HG02623 (cell line): ENCODE data around the gene WDR19.
"Not testable (repeated sequence)": the region's sequence is repeated elsewhere in the genome, so short reads cannot be mapped to it uniquely, and the experiment has no call there.

Experiments
- ATAC-seq: cut with Tn5 transposase; IDR thresholded peaks from one replicate; pipeline ENCODE4 v1.9.1; 2021; ENCODE audit warnings: moderate library complexity; ENCODE audit not compliant: unreplicated experiment

WDR19 gene

GRCh38 chr4:39232100-39232499 lies 49.8 kb downstream of the WDR19 start:
- no peak for ATAC-seq

- no peak for ATAC-seq
Measured at GRCh38 chr4:39233114-39233513, 50.8 kb downstream of the WDR19 start.

GRCh38 chr4:39233783-39234182 lies 51.5 kb downstream of the WDR19 start:
- no peak for ATAC-seq

- no peak for ATAC-seq
Measured at GRCh38 chr4:39235021-39235420, 52.7 kb downstream of the WDR19 start.

- ATAC-seq, result no peak
Measured at GRCh38 chr4:39235696-39236095, 53.4 kb downstream of the WDR19 start.

- no peak for ATAC-seq
Measured at GRCh38 chr4:39237179-39237578, 54.9 kb downstream of the WDR19 start.

- no peak for ATAC-seq
Measured at GRCh38 chr4:39243462-39243861, 61.1 kb downstream of the WDR19 start.

- ATAC-seq, result no peak
Measured at GRCh38 chr4:39255266-39255665, 72.9 kb downstream of the WDR19 start.

GRCh38 chr4:39255871-39256270 lies 73.5 kb downstream of the WDR19 start:
- ATAC-seq, result no peak

- ATAC-seq, result no peak
Measured at GRCh38 chr4:39256436-39256835, 74.1 kb downstream of the WDR19 start.

- no peak for ATAC-seq
Measured at GRCh38 chr4:39259571-39260330, 77.4 kb downstream of the WDR19 start.

GRCh38 chr4:39263895-39264294 lies 81.6 kb downstream of the WDR19 start:
- ATAC-seq, result no peak

GRCh38 chr4:39274503-39274902 lies 92.2 kb downstream of the WDR19 start:
- no peak for ATAC-seq

GRCh38 chr4:39277661-39278060 lies 95.3 kb downstream of the WDR19 start:
- ATAC-seq, result not testable (repeated sequence)

GRCh38 chr4:39278476-39278875 lies 96.1 kb downstream of the WDR19 start:
- ATAC-seq, result no peak

GRCh38 chr4:39279416-39279815 lies 97.1 kb downstream of the WDR19 start:
- ATAC-seq, result no peak

GRCh38 chr4:39280770-39281169 lies 98.4 kb downstream of the WDR19 start:
- no peak for ATAC-seq

GRCh38 chr4:39285111-39285795 lies 102.9 kb downstream of the WDR19 start:
- no peak for ATAC-seq

- ATAC-seq, result no peak
Measured at GRCh38 chr4:39285853-39286252, 103.5 kb downstream of the WDR19 start.

- ATAC-seq, result no peak
Measured at GRCh38 chr4:39286263-39286662, 103.9 kb downstream of the WDR19 start.

GRCh38 chr4:39287223-39287622 lies 104.9 kb downstream of the WDR19 start:
- ATAC-seq, result no peak

GRCh38 chr4:39291686-39292085 lies 109.4 kb downstream of the WDR19 start:
- ATAC-seq, result no peak
